Measurements from ENCODE around the gene NTM.

Gene NTM

DNA sequence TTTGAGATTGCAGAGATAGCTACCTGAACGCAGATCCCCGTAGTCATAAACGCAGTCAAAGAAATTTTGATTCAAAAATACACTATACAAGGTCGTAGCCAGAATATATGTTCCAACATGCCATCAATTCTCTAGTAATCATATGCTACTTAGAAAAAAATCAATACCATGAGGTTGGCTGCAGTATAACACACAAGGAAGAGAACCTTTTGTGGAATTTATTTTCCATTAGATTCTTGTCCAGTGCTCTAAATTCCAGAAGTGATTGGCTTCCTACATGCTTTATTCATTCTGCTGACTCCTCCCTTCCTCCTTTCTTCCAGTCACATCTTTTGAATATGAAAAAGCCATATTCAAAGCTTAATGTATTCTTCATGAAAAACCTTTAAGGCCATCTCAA is 189.9 kb downstream of the NTM start:
- TF ChIP-seq, protein P1, sequence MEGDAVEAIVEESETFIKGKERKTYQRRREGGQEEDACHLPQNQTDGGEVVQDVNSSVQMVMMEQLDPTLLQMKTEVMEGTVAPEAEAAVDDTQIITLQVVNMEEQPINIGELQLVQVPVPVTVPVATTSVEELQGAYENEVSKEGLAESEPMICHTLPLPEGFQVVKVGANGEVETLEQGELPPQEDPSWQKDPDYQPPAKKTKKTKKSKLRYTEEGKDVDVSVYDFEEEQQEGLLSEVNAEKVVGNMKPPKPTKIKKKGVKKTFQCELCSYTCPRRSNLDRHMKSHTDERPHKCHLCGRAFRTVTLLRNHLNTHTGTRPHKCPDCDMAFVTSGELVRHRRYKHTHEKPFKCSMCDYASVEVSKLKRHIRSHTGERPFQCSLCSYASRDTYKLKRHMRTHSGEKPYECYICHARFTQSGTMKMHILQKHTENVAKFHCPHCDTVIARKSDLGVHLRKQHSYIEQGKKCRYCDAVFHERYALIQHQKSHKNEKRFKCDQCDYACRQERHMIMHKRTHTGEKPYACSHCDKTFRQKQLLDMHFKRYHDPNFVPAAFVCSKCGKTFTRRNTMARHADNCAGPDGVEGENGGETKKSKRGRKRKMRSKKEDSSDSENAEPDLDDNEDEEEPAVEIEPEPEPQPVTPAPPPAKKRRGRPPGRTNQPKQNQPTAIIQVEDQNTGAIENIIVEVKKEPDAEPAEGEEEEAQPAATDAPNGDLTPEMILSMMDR (IDR thresholded peaks at IDR 0.05; ENCODE audit: low read depth, low read length): no peak
- H3K27me3 ChIP-seq (ENCODE audit: insufficient read depth, low read depth, severe bottlenecking): no peaks in the 10 kb centered on the region
- H3K4me3 ChIP-seq (ENCODE audit: low read depth, low read length): no peak overlapping the region
- H3K36me3 ChIP-seq: no peaks in the 10 kb centered on the region
- no peak overlapping the region for H3K27ac ChIP-seq
- H3K9me3 ChIP-seq (ENCODE audit: severe bottlenecking): no peaks in the 10 kb centered on the region
- DNase-seq: no peak

DNA sequence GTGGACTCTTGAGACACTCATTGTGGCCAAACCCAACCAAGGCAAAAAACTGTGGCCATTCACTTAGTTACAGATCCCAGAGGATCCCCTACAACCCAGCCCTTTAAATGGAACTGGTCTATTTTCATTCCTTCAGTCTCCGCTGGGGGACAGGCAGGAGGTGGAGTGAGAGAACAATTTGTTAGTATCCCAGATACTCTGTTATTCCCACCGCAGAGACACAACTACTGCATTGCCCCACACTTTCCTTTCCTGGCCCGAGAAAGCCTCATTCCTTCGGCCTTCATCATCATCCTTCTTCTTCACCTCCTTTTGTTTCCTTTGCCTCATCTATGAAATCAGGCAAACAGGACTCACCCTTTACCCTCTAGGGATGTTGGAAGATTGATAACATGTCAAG is 191.1 kb downstream of the NTM start:
- TF ChIP-seq, protein P1 (IDR thresholded peaks at IDR 0.05; ENCODE audit: low read depth, low read length): no peak
- Histone ChIP-seq H3K9me3 (ENCODE audit: severe bottlenecking) (no peaks in the 10 kb centered on the region), H3K27me3 (ENCODE audit: insufficient read depth, low read depth, severe bottlenecking) (no peaks in the 10 kb centered on the region)

DNA sequence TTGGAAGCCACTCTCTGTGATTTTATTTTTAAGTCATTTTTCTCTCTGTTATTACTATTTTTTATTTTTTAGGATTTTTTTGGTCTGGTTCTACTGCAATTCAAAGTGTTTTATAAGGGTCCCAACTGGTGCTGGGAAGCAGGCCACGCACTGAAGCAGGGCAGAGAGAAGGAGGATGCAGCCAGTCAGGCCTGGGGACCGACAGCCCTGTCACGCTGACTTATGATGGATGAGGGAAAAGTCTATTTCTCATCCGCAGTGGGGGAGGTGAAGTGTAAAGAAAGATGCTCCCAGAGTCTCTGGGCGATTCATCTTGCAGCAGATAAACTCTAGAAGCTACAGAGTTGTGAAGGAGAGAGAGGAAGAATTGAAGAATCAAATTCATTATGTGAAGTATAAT is 191.6 kb downstream of the NTM start:
- no peak overlapping the region for H3K27ac ChIP-seq
- no peak overlapping the region for H3K4me3 ChIP-seq (ENCODE audit: low read depth, low read length)
- H3K9me3 ChIP-seq (ENCODE audit: severe bottlenecking): no peaks in the 10 kb centered on the region
- TF ChIP-seq, protein P1 (IDR thresholded peaks at IDR 0.05; ENCODE audit: low read depth, low read length): no peak
- DNase-seq: no peak
- H3K27me3 ChIP-seq (ENCODE audit: insufficient read depth, low read depth, severe bottlenecking): no peaks in the 10 kb centered on the region
- H3K36me3 ChIP-seq: no peaks in the 10 kb centered on the region

More for the DNA sequence above, 191.1 kb downstream of the NTM start:
- Histone ChIP-seq H3K27ac (no peak overlapping the region), H3K36me3 (no peaks in the 10 kb centered on the region), H3K4me3 (ENCODE audit: low read depth, low read length) (no peak overlapping the region)
- DNase-seq: no peak

DNA sequence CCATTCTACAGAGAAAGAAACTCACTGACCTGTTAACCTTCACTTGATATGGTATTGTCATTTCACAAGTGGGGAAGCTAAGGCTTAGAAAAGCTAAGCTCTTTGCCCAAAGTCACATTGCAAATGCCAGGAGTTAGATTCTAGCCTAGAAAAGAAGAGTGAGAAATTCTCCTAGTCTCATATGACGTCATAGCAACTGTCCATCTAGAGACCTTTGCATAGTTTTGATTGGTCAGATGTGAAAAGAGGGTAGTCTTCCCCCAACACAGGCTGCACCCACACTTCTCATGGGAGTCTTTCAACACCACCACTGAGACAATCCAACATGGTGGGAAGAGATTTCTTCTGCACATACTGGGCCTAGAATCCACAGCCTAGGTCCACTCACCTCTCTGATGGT is 197.9 kb downstream of the NTM start:
- Histone ChIP-seq H3K27me3 (ENCODE audit: insufficient read depth, low read depth, severe bottlenecking) (no peaks in the 10 kb centered on the region), H3K27ac (no peak overlapping the region), H3K36me3 (no peaks in the 10 kb centered on the region), H3K9me3 (ENCODE audit: severe bottlenecking) (no peaks in the 10 kb centered on the region), H3K4me3 (ENCODE audit: low read depth, low read length) (no peak overlapping the region)
- DNase-seq: no peak
- TF ChIP-seq, protein P1 (IDR thresholded peaks at IDR 0.05; ENCODE audit: low read depth, low read length): no peak

DNA sequence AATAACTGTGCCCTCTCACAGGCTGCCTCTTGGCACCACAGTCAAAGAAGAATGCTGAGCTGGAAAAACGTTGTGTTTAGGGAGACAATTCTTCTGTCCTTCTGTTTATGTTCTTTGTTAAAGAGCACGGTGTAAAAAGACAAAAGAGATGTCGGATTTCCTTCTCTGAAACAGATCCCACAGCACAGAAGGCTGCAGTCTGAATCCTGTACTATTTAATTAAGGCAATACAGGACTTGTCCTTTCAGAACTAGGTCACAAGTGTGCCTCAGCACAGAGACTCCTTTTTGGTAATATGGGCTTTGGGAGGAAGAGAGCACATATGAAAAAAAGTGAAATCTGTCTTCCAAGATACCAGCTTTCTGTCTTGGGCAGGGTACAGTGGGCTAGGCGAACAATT is 201.2 kb downstream of the NTM start:
- TF ChIP-seq, protein P1 (IDR thresholded peaks at IDR 0.05; ENCODE audit: low read depth, low read length): no peak
- DNase-seq: no peak
- H3K27ac ChIP-seq: no peak overlapping the region
- no peak overlapping the region for H3K4me3 ChIP-seq (ENCODE audit: low read depth, low read length)
- H3K27me3 ChIP-seq (ENCODE audit: insufficient read depth, low read depth, severe bottlenecking): no peaks in the 10 kb centered on the region
- H3K9me3 ChIP-seq (ENCODE audit: severe bottlenecking): no peaks in the 10 kb centered on the region
- no peaks in the 10 kb centered on the region for H3K36me3 ChIP-seq

DNA sequence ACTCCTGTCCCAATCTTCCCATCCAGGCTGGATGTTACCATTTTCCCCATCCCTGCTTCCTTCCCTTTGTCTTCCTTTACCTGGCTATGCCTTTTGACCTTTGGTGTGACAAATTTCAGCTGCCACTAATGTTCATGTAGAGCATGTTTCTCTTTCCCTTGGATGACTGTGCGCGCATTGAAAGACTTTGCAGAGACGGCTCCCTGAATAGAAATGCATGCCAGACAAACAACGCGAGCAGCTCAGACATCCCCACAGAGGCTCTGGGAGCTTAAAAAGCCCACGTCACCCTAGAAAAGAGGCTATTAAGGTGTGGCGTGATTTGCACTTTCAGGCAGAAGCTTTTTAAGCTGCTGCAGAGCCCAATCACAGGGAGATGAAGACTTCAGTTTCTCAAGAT is 202.0 kb downstream of the NTM start:
- DNase-seq: no peak
- Histone ChIP-seq H3K9me3 (ENCODE audit: severe bottlenecking) (no peaks in the 10 kb centered on the region), H3K27ac (no peak overlapping the region), H3K36me3 (no peaks in the 10 kb centered on the region), H3K27me3 (ENCODE audit: insufficient read depth, low read depth, severe bottlenecking) (no peaks in the 10 kb centered on the region), H3K4me3 (ENCODE audit: low read depth, low read length) (no peak overlapping the region)
- TF ChIP-seq, protein P1 (IDR thresholded peaks at IDR 0.05; ENCODE audit: low read depth, low read length): no peak

Data from WERI-Rb-1 (cell line).